NCI-H1694 treated with DMSO at 0.1 percent for 48 hours (cell line): Measurements from ENCODE around the gene DIDO1.

Experiments
- DNase-seq: peaks from one replicate; lab custom pipeline; 2025; lab: John Stamatoyannopoulos, UW

Gene DIDO1

DNA sequence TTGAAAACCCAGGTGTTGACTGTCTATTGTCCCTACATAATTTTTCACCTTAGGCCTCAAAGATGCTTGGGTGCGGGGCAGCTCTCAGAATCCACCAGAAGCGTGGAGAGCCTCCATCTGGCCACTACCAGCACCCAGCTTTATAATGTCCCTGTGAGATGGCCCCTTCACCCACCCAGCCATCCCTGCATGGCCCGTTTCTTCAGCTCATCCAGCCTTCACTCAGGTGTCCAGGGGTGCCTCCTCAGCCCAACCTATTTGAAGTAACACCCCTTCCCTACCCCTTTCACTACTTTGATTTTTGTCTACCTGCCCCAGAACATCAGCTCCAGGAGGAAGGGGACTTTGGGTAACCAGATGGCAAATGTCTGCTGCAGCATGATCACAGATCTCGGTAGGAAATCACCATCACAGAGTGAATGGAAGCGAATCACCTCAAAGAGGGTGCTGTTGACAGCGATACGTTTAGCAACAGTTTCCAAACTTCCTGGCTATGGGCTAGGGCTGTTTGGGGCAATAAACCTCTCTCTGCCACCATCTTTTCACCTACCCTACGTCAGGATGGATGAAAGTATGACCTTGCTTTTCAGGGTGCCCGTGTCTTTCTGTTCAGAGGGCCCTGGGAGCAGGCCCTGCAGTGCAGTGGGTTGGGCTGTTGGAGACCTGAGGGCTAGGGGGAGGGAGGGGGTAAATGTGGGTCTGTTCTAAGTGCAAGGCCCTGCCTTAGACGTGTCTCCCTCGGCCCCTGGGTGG, 25.0 kb upstream of the DIDO1 start:
- DNase-seq = no peak

GRCh38 chr20:62950741-62951140, 24.4 kb upstream of the DIDO1 start:
- no peak for DNase-seq

- DNase-seq = no peak
These were observed 23.7 kb upstream of the DIDO1 start for GRCh38 chr20:62949962-62950361.

DNA sequence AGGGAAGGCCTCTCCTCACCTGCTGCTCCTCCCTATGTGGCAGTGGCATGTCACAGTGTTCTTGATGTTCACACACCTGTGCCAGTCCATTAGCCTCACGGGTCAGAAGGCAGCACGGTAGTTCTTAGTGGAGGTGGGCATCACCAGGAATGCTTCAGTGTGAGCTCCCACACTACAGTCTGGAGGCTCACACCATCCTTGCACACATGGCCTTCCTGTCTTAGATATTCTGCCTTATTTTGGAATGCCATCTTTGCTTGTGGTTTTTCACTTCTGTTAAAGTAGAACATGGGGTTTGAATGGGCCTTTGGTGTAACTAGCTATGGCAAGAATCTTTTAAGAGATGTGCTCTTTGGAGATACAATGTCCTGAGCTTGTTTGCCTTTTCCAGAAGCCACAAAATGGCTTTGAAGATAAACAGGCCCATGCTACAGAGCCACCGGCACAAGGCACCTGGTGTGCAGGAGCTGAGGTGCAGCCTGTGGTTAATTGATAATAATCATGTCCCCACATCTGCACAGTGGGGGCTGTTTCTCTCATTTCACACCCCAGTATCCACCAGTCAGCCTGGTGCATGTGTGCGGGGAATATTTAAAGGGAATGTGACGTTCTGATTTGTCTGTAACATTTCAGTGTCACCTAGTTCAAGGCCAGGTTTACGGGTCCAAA, 23.0 kb upstream of the DIDO1 start:
- DNase-seq = no peak

DNA sequence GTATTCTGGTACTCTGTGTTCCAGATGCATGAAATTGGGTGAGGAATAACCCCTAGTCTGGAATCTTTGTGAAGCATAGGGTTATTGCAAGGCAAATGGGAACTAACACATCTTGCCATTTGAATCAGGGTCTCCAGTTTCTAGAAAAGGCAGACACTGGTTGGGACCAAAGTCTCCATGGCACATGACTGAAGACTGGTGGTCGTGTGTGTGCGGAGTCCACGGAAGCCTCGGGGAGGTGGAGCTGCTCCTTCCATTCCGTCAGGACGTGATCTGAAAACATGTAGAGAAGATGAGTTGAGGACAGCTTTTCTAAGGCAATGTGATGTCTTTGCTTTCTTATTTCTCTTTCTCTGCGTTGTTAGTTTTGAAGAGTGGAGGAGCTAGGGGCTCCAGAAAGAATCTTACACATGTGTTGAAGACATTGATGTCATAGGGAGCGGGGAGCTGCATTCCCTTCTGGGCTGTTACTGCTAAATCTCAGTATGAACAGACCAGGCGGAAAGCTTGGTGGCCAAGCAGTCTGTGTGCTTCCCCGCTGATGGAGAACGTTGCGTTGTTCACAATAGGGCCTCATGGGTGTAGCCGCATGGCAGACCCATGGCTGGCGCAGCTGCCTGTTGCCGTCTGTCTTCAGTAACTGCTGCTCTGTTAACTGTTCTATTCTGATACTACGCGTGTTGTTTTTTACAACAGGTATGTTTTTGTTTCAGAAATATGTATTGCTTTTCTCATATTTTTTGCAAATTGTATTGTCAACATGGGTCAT, 21.4 kb upstream of the DIDO1 start:
- no peak for DNase-seq

DNA sequence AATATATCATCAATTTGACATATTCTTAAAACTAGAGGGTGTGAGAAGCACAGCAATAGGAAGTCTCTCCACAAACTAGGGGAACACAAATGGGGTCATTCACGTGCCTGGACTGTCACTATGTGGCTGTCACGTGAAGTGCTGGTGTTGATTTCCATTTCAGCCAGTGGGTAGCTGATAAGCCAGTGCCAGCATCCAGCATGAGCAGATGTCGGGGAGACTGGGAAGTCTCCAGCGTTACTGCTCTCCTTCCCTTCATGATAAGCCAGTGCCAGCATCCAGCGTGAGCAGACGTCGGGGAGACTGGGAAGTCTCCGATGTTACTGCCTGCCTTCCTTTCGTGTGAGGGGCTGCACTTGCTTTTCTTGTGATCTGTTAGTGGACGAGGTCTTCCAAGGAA, 20.6 kb upstream of the DIDO1 start:
- DNase-seq = no peak

DNA sequence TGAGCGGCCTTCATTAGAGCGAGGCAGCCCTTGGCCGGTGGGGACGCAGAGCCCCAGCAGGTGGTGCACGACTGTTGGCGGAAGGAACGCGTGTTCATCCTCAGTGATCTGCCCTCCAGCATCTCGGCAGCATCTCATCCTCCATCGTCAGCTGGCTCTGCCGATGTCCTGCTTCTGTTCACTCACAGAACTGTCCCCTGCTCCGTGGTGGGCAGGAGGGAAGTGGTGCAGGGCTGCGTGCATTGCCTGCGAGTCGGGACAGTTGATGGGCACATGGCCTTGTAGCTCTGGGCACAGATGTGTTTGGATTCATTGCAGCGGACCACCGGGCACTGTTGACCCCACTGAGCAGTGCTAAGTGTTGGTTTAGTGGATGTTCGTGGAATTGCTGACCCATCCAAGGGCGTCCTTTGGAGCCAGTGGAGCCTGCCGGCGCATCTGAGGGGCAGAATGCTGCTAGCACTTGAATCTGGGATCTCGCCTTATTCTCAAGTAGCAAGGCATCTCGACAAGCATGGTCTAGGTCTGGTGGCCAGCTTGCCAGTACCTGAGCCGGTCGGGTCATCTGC, 19.6 kb upstream of the DIDO1 start:
- no peak for DNase-seq

DNA sequence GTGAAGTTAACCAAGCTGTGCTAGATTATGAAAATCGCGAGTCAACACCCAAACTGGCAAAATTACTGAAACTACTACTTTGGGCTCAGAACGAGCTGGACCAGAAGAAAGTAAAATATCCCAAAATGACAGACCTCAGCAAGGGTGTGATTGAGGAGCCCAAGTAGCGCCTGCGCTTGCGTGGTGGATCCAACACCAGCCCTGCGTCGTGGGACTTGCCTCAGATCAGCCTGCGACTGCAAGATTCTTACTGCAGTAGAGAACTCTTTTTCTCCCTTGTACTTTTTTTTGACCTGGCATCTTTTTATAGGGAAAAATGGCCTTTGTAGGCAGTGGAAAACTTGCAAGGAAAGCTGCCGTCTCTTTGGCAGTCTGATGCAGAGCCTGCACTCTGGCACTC, 18.4 kb upstream of the DIDO1 start:
- no peak for DNase-seq

- no peak for DNase-seq
These were observed 17.9 kb upstream of the DIDO1 start for GRCh38 chr20:62944184-62944583.

- no peak for DNase-seq
These were observed 17.1 kb upstream of the DIDO1 start for GRCh38 chr20:62943396-62943795.

GRCh38 chr20:62942456-62942855, 16.2 kb upstream of the DIDO1 start:
- no peak for DNase-seq

- DNase-seq = no peak
These were observed 15.5 kb upstream of the DIDO1 start for GRCh38 chr20:62941792-62942191.

DNA sequence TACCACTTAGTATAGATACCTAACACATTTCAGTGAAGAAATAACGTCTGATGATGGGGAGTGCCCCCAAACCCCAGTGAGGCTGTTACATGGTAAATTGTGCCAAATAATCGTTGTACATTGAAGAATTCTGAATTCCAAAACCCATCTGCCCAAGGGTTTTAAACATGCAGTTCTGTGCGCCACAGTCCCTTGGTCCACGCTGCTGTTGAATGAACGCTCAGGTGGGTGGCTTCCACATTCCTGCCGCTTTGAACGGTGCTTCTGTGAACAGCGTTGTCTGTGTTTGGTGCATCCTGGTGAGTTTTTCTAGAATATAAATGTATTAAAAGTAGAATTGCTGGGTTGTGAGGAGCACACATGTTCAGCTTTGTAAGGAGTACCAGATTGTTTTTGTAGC, 14.6 kb upstream of the DIDO1 start:
- no peak for DNase-seq

GRCh38 chr20:62938105-62938888, 12.0 kb upstream of the DIDO1 start, which contains the start of gene GID8:
Gene GID8, plus strand, starts transcription at chr20:62938147. Its CDS starts 3,356 bp downstream, at chr20:62941503.
- no peak for DNase-seq

GRCh38 chr20:62937268-62938104, 11.2 kb upstream of the DIDO1 start:
- peak; percentile 88 for DNase-seq

DNA sequence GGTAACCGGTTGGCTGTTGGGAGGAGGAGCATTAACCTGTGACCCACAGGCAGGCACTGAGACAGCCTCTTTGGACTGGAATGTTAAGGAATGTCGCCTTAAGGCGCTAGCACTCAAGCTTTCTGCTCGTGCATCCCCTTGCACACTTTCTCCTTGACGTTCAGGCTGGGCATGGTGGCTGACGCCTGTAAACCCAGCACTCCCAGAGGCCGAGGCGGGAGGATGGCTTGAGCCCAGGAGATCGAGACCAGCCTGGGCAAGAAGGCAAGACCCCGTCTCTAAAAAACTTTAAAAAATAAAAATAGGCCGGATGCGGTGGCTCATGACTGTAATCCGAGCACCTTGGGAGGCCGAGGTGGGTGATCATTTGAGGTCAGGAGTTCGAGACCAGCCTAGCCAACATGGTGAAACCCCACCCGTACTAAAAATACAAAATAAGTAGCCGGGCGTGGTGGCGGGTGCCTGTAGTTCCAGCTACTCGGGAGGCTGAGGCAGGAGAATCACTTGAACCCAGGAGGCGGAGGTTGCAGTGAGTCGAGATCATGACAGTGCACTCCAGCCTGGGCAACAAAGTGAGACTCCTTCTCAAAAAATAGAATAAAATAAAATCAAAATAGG, 9.8 kb upstream of the DIDO1 start:
- DNase-seq = no peak

DNA sequence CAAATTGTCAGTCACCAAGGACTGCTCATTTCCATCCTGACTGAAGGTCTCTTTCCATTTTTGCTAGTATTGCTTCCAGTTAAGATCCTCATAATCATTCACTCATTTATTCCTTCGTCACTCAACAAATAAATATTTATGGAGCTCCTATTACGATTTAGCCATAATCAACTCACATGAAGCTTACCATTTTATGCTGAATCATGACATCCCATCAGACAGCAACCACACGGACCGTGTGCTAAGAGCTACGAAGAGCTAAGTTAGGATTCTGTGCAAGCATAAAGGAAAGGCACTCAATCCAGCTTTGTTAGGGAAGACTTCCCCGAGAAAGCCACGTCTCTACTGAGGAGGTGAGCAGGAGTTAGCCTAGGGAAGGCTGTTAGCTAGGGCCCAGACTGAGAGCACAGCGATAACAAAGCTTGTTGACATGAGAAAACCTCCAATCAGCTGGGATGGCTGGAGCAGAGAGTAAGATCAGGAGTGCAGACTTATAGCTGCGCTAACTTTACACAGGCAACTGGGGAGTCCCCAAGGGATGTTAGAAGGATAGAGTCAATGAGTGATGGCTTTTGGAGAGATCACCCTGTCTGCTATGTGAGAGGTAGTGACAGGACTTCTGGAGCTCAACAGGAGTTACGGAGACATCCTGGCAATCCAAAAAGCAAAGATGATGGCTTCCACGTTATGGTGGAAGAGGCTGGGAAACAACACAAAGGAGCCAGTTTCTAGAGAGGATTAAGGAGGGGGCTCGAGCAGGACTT, 9.1 kb upstream of the DIDO1 start:
- DNase-seq = no peak

- DNase-seq = no peak
These were observed 7.7 kb upstream of the DIDO1 start for GRCh38 chr20:62933966-62934365.

DNA sequence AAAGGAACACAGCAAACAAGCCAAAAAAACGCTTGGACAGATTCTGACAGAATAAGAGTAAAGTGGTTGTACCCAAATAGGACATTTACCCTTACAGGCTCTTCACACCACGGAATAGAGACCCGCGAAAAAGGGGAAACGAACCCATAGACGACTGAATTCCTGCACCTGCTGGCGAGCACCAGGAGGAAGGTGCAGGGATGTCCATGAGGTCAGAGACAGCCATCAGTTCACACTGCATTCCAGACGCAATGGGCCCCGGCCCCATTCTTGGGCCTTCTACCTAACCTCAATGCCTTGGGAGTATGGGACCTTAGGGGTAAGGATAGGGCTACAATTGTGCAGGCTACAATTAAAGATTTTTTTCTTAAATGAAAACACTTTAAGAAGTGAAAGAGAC, 5.2 kb upstream of the DIDO1 start:
- DNase-seq = no peak
